HG03103 (cell line): ENCODE data around the gene GCLC.
"Not testable (repeated sequence)": the region's sequence is repeated elsewhere in the genome, so short reads cannot be mapped to it uniquely, and the experiment has no call there.

Experiments
- ATAC-seq: cut with Tn5 transposase; IDR thresholded peaks from one replicate; pipeline ENCODE4 v1.9.1; 2021; ENCODE audit warnings: low read depth; ENCODE audit not compliant: unreplicated experiment

The GCLC gene

DNA sequence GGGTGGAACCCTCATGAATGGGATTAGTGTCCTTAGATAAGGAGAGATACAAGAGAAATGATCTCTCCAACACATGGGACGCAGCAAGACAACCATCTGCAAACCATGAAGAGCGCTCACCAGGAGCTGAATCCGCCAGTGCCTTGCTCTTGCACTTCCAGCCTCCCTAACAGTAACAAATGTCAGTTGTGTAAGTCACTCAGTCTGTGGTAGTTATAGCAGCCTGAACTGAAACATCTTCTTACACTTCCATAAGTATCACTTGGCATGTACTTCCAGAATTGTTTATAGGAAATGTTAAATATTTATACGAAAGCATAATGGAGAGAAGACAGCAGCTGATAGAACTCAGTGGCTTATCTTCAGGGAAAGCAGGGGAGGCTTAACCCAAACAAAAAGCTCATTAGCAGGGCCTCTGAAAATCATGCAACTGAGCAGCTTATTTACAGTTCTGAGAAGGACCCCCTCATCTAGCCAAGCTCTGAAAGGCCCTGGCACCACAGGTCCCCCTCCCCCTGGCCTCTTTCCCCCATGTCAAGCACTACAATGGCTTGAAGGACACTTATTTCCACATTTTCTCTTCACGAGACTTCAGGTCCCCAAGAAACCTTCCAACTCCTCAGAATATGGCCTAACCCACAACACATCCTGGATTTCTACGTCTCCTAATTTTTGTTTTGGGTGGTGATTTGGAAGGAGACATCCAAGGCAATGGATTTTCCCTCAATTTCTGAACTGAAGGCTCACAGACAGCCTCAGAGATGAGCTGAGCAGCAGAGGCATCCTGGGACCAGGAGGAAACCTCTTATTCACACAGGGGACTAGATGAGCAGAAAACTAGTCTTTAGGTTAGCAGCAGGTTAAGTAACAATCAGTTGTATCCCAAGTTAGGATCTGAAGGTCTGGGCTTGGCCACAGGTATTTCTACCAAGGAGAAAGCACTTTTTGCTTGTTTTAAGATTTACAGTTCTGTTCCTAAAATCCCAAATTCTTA is 49.1 kb downstream of the GCLC start:
- ATAC-seq = no peak

GRCh38 chr6:53494076-53494475 is 50.8 kb downstream of the GCLC start:
- ATAC-seq = no peak

DNA sequence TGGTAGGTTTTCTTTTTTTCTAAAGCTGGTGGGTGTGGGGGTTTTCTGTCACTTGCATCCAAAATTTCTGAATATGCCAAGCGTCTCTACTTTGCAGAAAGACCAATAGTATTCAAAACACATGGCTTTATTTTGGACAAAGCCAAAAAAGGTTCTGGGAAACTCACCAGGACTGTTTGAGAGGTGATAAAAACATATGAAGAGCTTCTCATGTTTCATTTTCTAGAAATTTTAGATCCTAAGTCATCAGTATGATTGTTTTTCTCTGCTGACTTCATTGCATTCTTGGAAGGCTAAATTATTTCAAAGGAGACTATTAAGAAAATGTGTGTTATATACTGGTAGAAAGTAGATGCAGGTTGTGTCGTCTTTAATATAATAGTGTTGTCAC is 51.3 kb downstream of the GCLC start:
- no peak for ATAC-seq

DNA sequence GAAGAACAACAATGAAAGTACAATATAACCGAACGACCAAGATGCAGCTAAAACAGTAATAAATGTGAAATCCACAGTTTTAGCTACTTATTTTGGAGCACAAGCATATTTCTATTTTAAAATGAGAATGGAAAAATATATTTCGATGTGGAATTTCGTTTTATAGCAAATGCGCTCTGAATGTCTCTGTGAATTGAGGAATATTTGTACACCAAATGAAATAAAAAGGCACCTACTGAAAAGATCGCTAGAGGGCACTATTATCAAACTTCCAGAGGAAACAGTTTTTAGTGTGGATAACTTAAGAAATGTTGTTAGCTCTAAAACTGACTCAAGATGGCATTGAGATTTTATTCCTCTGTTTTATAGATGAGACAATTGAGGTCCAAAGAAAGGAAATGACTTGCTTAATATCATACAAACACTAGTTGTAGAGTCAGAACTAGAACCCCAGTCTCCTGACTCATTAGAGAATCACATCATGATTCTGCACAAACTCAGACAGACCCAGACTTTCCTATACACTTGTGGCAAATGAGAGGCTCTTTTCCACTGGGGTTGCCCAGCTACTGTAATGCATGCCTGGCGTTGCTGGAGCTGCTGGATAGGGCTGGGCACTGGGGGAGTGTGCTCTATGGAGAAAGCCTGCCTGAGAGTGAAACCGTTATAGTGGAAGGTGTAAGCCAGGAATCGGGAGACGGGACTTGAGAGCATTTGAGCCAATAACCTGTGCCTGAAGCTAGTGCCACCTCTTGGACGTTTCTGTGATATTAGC is 51.9 kb downstream of the GCLC start:
- ATAC-seq = no peak

DNA sequence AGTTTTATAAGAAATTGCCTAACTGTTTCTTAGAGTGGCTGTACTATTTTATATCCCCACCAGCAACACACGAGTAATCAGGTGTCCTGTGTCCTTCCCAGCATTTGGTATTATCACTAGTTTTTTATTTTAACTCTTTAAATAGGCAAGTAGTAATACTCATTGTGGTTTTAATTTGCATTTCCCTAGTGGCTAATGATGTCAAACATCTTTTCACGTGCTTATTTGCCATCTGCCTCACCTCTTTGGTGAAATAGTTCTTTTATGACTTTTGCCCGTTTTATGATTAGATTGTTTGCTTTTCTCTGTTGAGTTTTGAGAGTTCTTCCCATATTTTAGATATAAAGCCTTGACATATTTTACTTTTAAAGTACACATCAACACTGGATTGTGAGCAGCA is 57.8 kb downstream of the GCLC start:
- ATAC-seq = no peak

DNA sequence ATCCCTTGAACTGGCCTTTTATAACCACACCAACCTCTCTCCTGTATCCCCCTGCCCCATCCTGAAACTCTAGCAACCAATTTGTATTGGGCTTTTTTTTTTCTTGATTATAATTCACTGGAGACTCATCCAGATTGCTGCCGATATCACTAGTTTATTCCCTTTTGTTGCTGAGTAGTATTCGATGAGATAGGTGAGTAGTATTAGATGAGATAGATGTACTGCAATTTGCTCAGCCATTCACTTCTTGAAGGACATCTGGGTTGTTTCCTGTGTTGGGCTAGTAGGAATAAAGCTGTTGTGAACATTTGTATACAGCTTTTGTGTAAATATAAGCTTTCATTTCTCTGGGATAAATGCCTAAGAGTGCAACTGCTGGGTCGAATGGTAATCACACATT is 58.2 kb downstream of the GCLC start:
- no peak for ATAC-seq

DNA sequence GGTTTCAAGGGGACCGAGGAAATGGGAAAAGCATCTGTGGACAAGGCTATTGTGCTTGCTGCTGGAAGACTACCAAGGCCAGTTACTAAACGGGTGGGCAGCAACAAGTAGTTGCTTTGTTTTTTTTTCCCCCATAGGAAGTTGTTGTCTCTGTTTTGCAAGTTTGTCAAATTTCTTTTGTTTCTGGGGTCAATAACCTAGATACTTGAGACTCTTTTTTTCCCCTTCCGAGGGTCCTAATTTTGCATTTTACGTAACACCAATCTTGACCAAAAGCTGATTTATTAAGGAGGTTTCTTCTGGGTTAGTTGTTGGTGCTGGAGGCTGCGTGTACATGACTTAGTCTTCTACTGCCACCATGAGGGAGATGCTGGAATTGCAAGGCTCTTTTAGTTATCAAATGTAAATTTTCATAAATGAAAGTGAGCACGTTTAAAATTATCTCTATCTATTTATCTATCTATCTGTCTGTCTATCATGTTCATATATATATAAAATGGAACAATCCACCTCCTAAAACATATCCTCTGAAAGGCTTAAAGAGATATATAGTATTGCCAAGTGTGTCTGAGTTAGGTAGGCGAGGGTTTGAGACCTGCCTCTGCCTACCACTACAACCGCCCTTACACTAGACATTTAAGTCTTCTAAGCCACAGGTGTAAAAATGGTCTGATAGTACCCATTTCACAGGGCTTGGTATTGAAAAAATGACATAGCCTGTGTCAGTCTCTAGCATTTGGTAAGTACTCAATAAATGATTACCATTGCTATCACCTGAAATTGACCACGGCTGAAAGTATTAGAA is 60.2 kb downstream of the GCLC start:
- ATAC-seq = no peak

- no peak for ATAC-seq
Observed at GRCh38 chr6:53483423-53484353, 61.2 kb downstream of the GCLC start.

GRCh38 chr6:53481323-53481722 is 63.6 kb downstream of the GCLC start:
- ATAC-seq = no peak

- not testable (repeated sequence) for ATAC-seq
Observed at GRCh38 chr6:53480774-53481173, 64.1 kb downstream of the GCLC start.

DNA sequence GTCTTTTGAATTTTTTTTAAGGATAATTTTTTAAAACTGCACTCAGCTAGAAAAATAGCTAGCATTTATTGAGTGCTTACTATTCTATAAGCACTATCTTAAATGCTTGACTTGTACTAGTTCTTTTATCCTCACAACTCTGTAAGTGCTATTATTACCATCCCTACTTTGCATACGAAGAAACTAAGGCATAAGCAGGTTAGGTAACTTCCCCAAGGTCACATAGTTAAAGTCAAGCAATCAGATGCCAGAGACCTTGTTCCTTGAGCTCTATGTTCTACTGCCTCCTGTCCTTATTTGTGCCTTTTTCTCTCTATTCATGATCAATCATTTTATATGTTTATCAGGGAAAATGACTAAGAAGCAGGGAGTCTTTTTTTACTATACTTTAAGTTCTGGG is 65.0 kb downstream of the GCLC start:
- no peak for ATAC-seq

- ATAC-seq = no peak
Observed at GRCh38 chr6:53476964-53477363, 67.9 kb downstream of the GCLC start.

- no peak for ATAC-seq
Observed at GRCh38 chr6:53474010-53474409, 70.9 kb downstream of the GCLC start.

GRCh38 chr6:53469163-53469562 is 75.7 kb downstream of the GCLC start:
- ATAC-seq = no peak

DNA sequence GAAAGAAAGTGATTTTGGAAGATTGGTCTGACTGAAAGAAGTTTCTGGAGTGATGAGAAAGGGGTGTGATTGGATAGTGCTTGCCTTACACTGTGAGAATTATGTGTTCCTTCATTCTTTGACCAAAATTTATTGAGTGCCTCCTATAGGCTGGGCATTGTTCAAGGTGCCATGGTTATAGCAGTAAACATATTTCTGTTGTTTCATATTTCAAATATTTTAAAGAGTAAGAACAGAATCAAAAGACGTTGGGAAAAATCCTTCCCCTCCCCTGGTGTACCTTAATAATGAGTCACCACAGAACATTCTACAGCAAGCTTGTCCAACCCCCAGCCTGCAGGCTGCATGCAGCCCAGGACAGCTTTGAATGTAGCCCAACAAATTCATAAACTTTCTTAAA is 78.6 kb downstream of the GCLC start:
- ATAC-seq = no peak

DNA sequence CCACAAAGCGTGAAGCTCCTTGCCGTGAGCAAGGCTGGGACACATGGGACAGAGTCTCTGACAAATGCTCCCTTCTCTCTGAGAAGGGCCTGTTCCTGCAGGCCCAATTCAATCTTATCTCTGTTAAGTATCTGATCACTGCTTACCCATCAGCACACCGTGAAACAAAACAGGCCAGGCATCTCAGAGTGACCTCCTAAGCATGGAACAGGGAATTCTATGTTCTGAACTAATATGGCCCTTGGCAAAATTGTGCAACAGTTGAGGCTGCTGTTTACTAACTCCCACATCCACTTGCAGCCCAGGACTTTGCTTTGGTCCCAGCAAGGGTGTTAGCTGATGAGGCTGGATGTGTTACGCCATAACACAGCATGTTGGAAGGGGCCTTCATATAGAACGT is 79.2 kb downstream of the GCLC start:
- ATAC-seq = no peak

DNA sequence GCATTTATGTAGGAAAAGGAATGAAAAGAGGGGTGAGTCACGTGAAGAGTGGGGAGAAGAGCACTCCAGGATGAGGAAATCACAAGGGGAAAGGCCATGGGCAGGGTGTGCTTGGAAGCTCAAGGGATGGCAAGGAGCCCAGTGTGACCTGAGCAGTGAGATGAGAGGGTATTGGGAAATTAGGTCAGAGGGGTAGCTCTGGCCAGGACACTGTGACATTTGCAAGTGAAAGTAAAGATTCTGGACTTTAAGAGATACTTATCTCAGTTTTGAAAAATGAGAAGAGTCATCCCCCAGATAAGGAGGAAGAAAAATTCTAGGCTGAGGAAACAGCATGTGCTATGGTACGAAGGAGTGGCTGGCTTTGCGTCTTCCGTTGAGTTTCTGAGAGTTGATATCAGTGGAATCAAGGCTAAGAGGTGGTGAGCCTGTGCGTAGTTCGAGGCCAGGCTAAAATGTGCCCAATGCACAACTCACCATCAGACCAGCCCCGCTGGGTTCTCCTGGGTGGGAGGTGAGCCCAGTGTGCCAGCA is 79.9 kb downstream of the GCLC start:
- ATAC-seq = no peak

DNA sequence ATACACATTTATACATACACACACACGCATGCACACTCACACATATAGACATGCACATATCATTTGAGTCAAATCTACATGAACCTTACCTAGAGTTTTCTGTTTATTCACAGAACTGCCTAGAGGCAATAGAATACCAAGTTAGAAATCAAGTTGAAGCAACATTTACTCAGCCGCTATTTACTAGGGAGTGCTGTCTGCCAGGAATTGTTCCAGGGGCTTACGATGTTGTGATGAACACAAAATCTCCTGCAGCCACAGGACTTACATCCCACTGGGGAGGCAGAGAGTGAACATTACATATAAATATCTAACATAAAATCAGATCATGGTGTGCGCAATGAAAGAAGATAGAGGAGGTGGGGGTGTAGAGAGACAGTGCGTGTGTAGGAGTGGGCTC is 80.4 kb downstream of the GCLC start:
- ATAC-seq = no peak

- ATAC-seq = no peak
Observed at GRCh38 chr6:53461696-53462095, 83.2 kb downstream of the GCLC start.
